Ascending aorta (tissue), 2 donors: Measurements from ENCODE around the gene XRN1. TPM values are rescaled to one million over a fixed set of nuclear protein-coding genes. Genes with fewer than 3 reads are reported as not detected.

Source experiments
- DNase-seq, 2 donors: peaks; one replicate each; pipeline ENCODE4 v3.0.0-alpha.2; 2019; ENCODE audit warnings: low spot score in 2 of 2
- H3K27ac ChIP-seq, 2 donors: fragments of 200-600 bp; sonication (generic); one replicate each; pipeline ENCODE4 v1.5.1; 2016 to 2017; ENCODE audit warnings: mild to moderate bottlenecking in 1 of 2
- H3K27me3 ChIP-seq: fragments of 200-600 bp; sonication (generic); one replicate; pipeline ENCODE4 v1.5.1; 2017
- H3K36me3 ChIP-seq, 2 donors: fragments of 200-600 bp; sonication (generic); one replicate each; pipeline ENCODE4 v1.5.1; 2016
- H3K4me1 ChIP-seq, 2 donors: fragments of 200-600 bp; sonication (generic); one replicate each; pipeline ENCODE4 v1.5.1; 2016 to 2017; ENCODE audit warnings: mild to moderate bottlenecking in 1 of 2
- H3K4me3 ChIP-seq, 2 donors: fragments of 200-600 bp; sonication (generic); one replicate each; pipeline ENCODE4 v1.5.1; 2016 to 2017; ENCODE audit warnings: mild to moderate bottlenecking in 1 of 2
- H3K9me3 ChIP-seq, 2 donors: fragments of 200-600 bp; sonication (generic); one replicate each; pipeline ENCODE4 v1.5.1; 2016
- CTCF ChIP-seq, 3 experiments: fragments of 200-600 bp in 2 of 3; fragments of 450-650 bp in 1 of 3; sonication (generic) in 2 of 3; IDR thresholded peaks; one replicate each; pipeline ENCODE4 v1.5.1; 2016 to 2019; ENCODE audit warnings: antibody characterized with exemption in 3 of 3, mild to moderate bottlenecking in 1 of 3, moderate library complexity in 1 of 3
- intact Hi-C: fragments of 100-400 bp; cut with DNase I; formaldehyde crosslinking; loops from one replicate; pipeline ENCODE4 v1.15.1; 2023
- total RNA-seq: library from RNA; depleted of rRNA; stranded (reverse); fragments of >200 nt; gene quantifications from one replicate; pipeline ENCODE4 v1.1.0, GENCODE V29; 2016

The XRN1 gene
- total RNA-seq, 1 donor from 2014 or later = 10.1 TPM

- Histone ChIP-seq H3K36me3 (no peaks in the 10 kb centered on the region), H3K4me3 (no peak overlapping the region), H3K9me3 (no peaks in the 10 kb centered on the region), H3K27me3 (no peaks in the 10 kb centered on the region), H3K27ac (no peak overlapping the region), H3K4me1 (peaks cover 5 to 24% of the 10 kb centered on the region in 2 donors)
- DNase-seq = no peak
- intact Hi-C loops = loop anchor here (5.0 kb wide), 3 partner anchors 316 to 911 kb away; partner anchors contain the start of genes ATP1B3 and ZBTB38
- TF ChIP-seq CTCF (IDR thresholded peaks at IDR 0.05) = no peak
These were observed 169.4 kb downstream of the XRN1 start for GRCh38 chr3:142278451-142278850.

- no peak for TF ChIP-seq CTCF (IDR thresholded peaks at IDR 0.05)
- peaks cover 5 to 24% of the 10 kb centered on the region in 2 donors for H3K4me1 ChIP-seq
- intact Hi-C loops = loop anchor here (1.0 to 5.0 kb wide), 6 partner anchors 52 to 909 kb away; partner anchors contain the start of genes ATP1B3, GK5, TFDP2 and ZBTB38
- H3K36me3 ChIP-seq = no peaks in the 10 kb centered on the region
- H3K27me3 ChIP-seq = no peaks in the 10 kb centered on the region
- no peak for DNase-seq
- H3K9me3 ChIP-seq = no peaks in the 10 kb centered on the region
- H3K4me3 ChIP-seq = no peak overlapping the region
- peak overlapping the region; percentile 63 to 80 for H3K27ac ChIP-seq
These were observed 171.1 kb downstream of the XRN1 start for GRCh38 chr3:142276781-142277180.

GRCh38 chr3:142275856-142276255 is 172.0 kb downstream of the XRN1 start:
- no peaks in the 10 kb centered on the region for H3K36me3 ChIP-seq
- peaks cover 5 to 24% of the 10 kb centered on the region in 2 donors for H3K4me1 ChIP-seq
- H3K4me3 ChIP-seq = no peak overlapping the region
- no peak for TF ChIP-seq CTCF (IDR thresholded peaks at IDR 0.05)
- H3K27ac ChIP-seq = peak overlapping the region; percentile 63 to 80
- intact Hi-C loops = loop anchor here (1.0 to 5.0 kb wide), 6 partner anchors 51 to 909 kb away; partner anchors contain the start of genes ATP1B3, GK5, TFDP2 and ZBTB38
- DNase-seq = no peak
- no peaks in the 10 kb centered on the region for H3K27me3 ChIP-seq
- H3K9me3 ChIP-seq = no peaks in the 10 kb centered on the region

- Histone ChIP-seq H3K4me1 (peaks cover 5 to 24% of the 10 kb centered on the region in 2 donors), H3K9me3 (no peaks in the 10 kb centered on the region), H3K27ac (no peak overlapping the region), H3K4me3 (no peak overlapping the region), H3K36me3 (no peaks in the 10 kb centered on the region), H3K27me3 (no peaks in the 10 kb centered on the region)
- TF ChIP-seq CTCF (IDR thresholded peaks at IDR 0.05) = no peak
- intact Hi-C loops = loop anchor here (5.0 kb wide), 3 partner anchors 313 to 908 kb away; partner anchors contain the start of genes ATP1B3 and ZBTB38
- no peak for DNase-seq
These were observed 172.9 kb downstream of the XRN1 start for GRCh38 chr3:142274908-142275307.

- DNase-seq = no peak
- intact Hi-C loops = no loop called here
These were observed 174.3 kb downstream of the XRN1 start for GRCh38 chr3:142273501-142273900.

More at GRCh38 chr3:142273501-142273900, 174.3 kb downstream of the XRN1 start:
- Histone ChIP-seq H3K4me3 (no peak overlapping the region), H3K4me1 (peaks cover 5 to 24% of the 10 kb centered on the region in 2 donors), H3K27ac (no peak overlapping the region), H3K36me3 (no peaks in the 10 kb centered on the region), H3K9me3 (no peaks in the 10 kb centered on the region), H3K27me3 (no peaks in the 10 kb centered on the region)
- no peak for TF ChIP-seq CTCF (IDR thresholded peaks at IDR 0.05)
